K562 (cell line): ENCODE measurements around the gene TAL1. TPM values are rescaled to one million over a fixed set of nuclear protein-coding genes. Genes with fewer than 3 reads are reported as not detected.
A peak's percentile ranks its signal among the peaks of the same experiment; 100 is the strongest.

Experiments
- ATAC-seq: fragments of 200-7000 bp; cut with Tn5 transposase; 3 replicates; pipeline ENCODE4 v1.9.1; 2020; ENCODE audit warnings: moderate library complexity
- BruUV-seq: library from RNA; stranded (reverse); fragments of 400-500 nt; replicated peaks from 2 replicates; lab custom pipeline; 2021; lab: Mats Ljungman, UMichigan
- CTCF ChIA-PET: fragments of 300-600 bp; formaldehyde crosslinking; extraction: SDS; loops from one replicate; lab custom pipeline; 2021; ENCODE audit warnings: low intra/inter-chr PET ratio; lab: Yijun Ruan, JAX
- POLR2A ChIA-PET: fragments of 300-600, 350-650 bp; sonication (Branson Sonifier 250); formaldehyde crosslinking; extraction: SDS; loops from one replicate; lab custom pipeline; 2021; ENCODE audit warnings: antibody characterized with exemption, inconsistent platforms; lab: Yijun Ruan, JAX
- DNase-seq, 4 experiments: peaks; one replicate each; pipeline versions ENCODE4 v3.0.0 to v3.0.0-alpha.2; 2011 to 2018; ENCODE audit warnings: low spot score in 3 of 4, mixed read lengths in 3 of 4; ENCODE audit errors: extremely low read depth in 1 of 4
- FAIRE-seq: peaks from 2 replicates; lab custom pipeline; 2011; peaks lifted over from hg19 to GRCh38; lab: Jason Lieb, UNC
- H2AFZ ChIP-seq: 2 replicates; pipeline ENCODE4 v1.6.0; 2011; ENCODE audit warnings: low read depth, low read length, control low read depth, inconsistent platforms
- H3K27ac ChIP-seq: fragments of 200-600 bp; 3 replicates; pipeline ENCODE4 v1.8.0; 2011; ENCODE audit warnings: low read depth, mild to moderate bottlenecking, control low read depth, inconsistent platforms, low read length, moderate library complexity, mixed read lengths; ENCODE audit errors: extremely low read depth
- H3K27me3 ChIP-seq, 2 experiments: fragments of 300-600 bp in 1 of 2; 2 replicates in 1 of 2; 3 replicates in 1 of 2; pipeline versions ENCODE4 v1.6.0 to v1.8.0; 2011; ENCODE audit warnings: inconsistent platforms in 2 of 2, low read length in 2 of 2, mild to moderate bottlenecking in 1 of 2, mixed read lengths in 1 of 2, moderate library complexity in 1 of 2; ENCODE audit not compliant: control insufficient read depth in 2 of 2, insufficient read depth in 2 of 2
- H3K36me3 ChIP-seq: fragments of 300-600 bp; 3 replicates; pipeline ENCODE4 v1.8.0; 2011; ENCODE audit warnings: mild to moderate bottlenecking, low read length, inconsistent platforms; ENCODE audit not compliant: control insufficient read depth, insufficient read depth
- H3K4me1 ChIP-seq, 2 experiments: fragments of 200-600 bp in 1 of 2; replicated peaks in 1 of 2; 2 replicates in 1 of 2; 3 replicates in 1 of 2; pipeline versions ENCODE4 v1.5.1 to v1.8.0; 2011; ENCODE audit warnings: inconsistent platforms in 2 of 2, low read length in 2 of 2, mild to moderate bottlenecking in 1 of 2, mixed read lengths in 1 of 2, moderate library complexity in 1 of 2; ENCODE audit not compliant: control insufficient read depth in 2 of 2, insufficient read depth in 2 of 2
- H3K4me2 ChIP-seq: 2 replicates; pipeline ENCODE4 v1.6.1; 2011; ENCODE audit warnings: low read length, control low read depth, inconsistent platforms, mixed read lengths; ENCODE audit not compliant: insufficient read depth
- H3K4me3 ChIP-seq: fragments of 200-600 bp; sonication (generic), shearing (Covaris generic); 2 replicates; pipeline ENCODE4 v1.5.1; 2016; ENCODE audit warnings: control low read depth, inconsistent platforms
- H3K79me2 ChIP-seq: fragments of 200-600 bp; 3 replicates; pipeline ENCODE4 v1.8.0; 2011; ENCODE audit warnings: low read length, inconsistent platforms; ENCODE audit not compliant: control insufficient read depth, insufficient read depth
- H3K9ac ChIP-seq, 2 experiments: 2 replicates each; pipeline versions ENCODE4 v1.6.0 to v1.6.1; 2011; ENCODE audit warnings: low read depth in 2 of 2, low read length in 2 of 2, control low read depth in 1 of 2, inconsistent platforms in 1 of 2, mild to moderate bottlenecking in 1 of 2, mixed read lengths in 1 of 2; ENCODE audit not compliant: insufficient read depth in 1 of 2
- H3K9me1 ChIP-seq: one replicate; pipeline ENCODE4 v1.6.0; 2011; ENCODE audit warnings: inconsistent platforms, mild to moderate bottlenecking, low read length, moderate library complexity; ENCODE audit not compliant: control insufficient read depth, insufficient read depth
- H3K9me3 ChIP-seq: replicated peaks from 2 replicates; pipeline ENCODE4 v1.5.1; 2011; ENCODE audit warnings: low read depth, low read length, inconsistent platforms; ENCODE audit not compliant: control insufficient read depth, insufficient read depth
- H4K20me1 ChIP-seq: replicated peaks from 2 replicates; pipeline ENCODE4 v1.6.1; 2011; ENCODE audit warnings: low read length, inconsistent platforms, mixed read lengths; ENCODE audit not compliant: control insufficient read depth, insufficient read depth
- CXXC5 ChIP-seq: fragments of 250-450 bp; sonication (Bioruptor Pico); IDR thresholded peaks from 2 replicates; pipeline ENCODE4 v1.8.0; 2022; ENCODE audit warnings: inconsistent platforms, mild to moderate bottlenecking, moderate library complexity
- ELK1 ChIP-seq: sonication (generic); formaldehyde crosslinking; IDR thresholded peaks from 2 replicates; pipeline ENCODE4 v1.8.1; 2022; ENCODE audit warnings: missing genetic modification reagents
- ZNF830 ChIP-seq: fragments of 250-450 bp; sonication (Bioruptor Pico); IDR thresholded peaks from 2 replicates; pipeline ENCODE4 v1.5.0; 2021; ENCODE audit warnings: mild to moderate bottlenecking
- WGBS: fragments of 100-300 bp; shearing (Covaris generic); methylation state at CpG from one replicate; pipeline ENCODE4 v1.1.6; 2016; ENCODE audit warnings: low coverage, mixed read lengths; ENCODE audit not compliant: insufficient coverage; ENCODE audit errors: missing lambda C conversion rate; 5-methylcytosine and 5-hydroxymethylcytosine counted together
- in situ Hi-C: fragments of 300-500 bp; cut with MboI; formaldehyde crosslinking; loops from 4 replicates; pipeline ENCODE4 v1.15.0; 2018; ENCODE audit warnings: inconsistent platforms, mixed read lengths
- intact Hi-C: fragments of 100-400 bp; cut with micrococcal nuclease; formaldehyde crosslinking; loops from 2 replicates; pipeline ENCODE4 v1.14.2; 2022
- polyA plus RNA-seq, 8 experiments: library from polyadenylated mRNA; depleted of rRNA in 4 of 8; stranded (reverse) in 5 of 8; unstranded in 3 of 8; fragments of >200 nt; fragmentation: Nextera tagmentation in 2 of 8; fragmentation: Illumina TruSeq in 1 of 8; extraction: Ambion mirVana in 2 of 8; extraction: Trizol in 1 of 8; gene quantifications; 2 replicates each; pipeline versions ENCODE4 v1.2.1 to v1.2.3, GENCODE V29; 2011 to 2014; ENCODE audit warnings: inconsistent platforms in 1 of 8, missing spikeins in 1 of 8
- total RNA-seq, 7 experiments: library from RNA; depleted of rRNA in 6 of 7; stranded (reverse); fragments of >200 nt in 6 of 7; fragmentation: Illumina TruSeq in 2 of 7; extraction: Trizol in 2 of 7; gene quantifications; 2 replicates each; pipeline versions ENCODE4 v1.2.1 to v1.2.3, GENCODE V29; 2011 to 2021; ENCODE audit warnings: low replicate concordance in 1 of 7

The TAL1 gene
- total and polyA plus RNA-seq, 9 of the 15 experiments (the other 6 are each of a cell fraction or from before 2014, with no cell fraction given): 18.5 to 106 (median 59.7) TPM

- ATAC-seq: no peak
- intact Hi-C loops: loop anchor here (5.0 kb wide), 1 partner anchor 149 kb away; the partner anchor contains the start of gene CMPK1
- no peak overlapping the region for H3K4me3 ChIP-seq
- BruUV-seq: no TSS peak
- H3K9me1 ChIP-seq: no peaks in the 10 kb centered on the region
- H3K4me1 ChIP-seq: peaks cover 49 to 75% of the 10 kb centered on the region in 2 experiments
- peak in 1 of 4 experiments; percentile 17 for DNase-seq
- 0 out of 2 replicates have a peak, but pooled peaks have one; percentile 1 for TF ChIP-seq CXXC5 (CRISPR knock-in tag)
- TF ChIP-seq ZNF830 (CRISPR knock-in tag): no peak
- TF ChIP-seq ELK1 (CRISPR knock-in tag): no peak
- no peaks in the 10 kb centered on the region for H3K27me3 ChIP-seq
- WGBS: 81% methylated on average over 11 of the region's 11 CpGs
- in situ Hi-C loops: loop anchor here (10.0 kb wide), 1 partner anchor 521 kb away; no protein-coding TSS in a partner anchor
- POLR2A ChIA-PET: interaction anchor here (0.6 to 7.1 kb wide), 6 partner anchors 11 to 640 kb away, joined by 3 to 65 read pairs (median 4); partner anchors contain the start of gene CMPK1
- no peaks in the 10 kb centered on the region for H3K36me3 ChIP-seq
- H3K4me2 ChIP-seq: peak overlapping the region; percentile 81; the same call in 1 of the 2 replicates
- H3K79me2 ChIP-seq: peaks cover 8% of the 10 kb centered on the region; the same call in 2 of the 3 replicates
- H3K9ac ChIP-seq: peak overlapping the region; percentile 76 to 80; a peak in 3 of 4 replicates
- H3K9me3 ChIP-seq: no peaks in the 10 kb centered on the region
- peak overlapping the region; percentile 20; the same call in 1 of the 2 replicates for H2AFZ ChIP-seq
- H3K27ac ChIP-seq: no peak overlapping the region; the same call in 1 of the 3 replicates
- CTCF ChIA-PET: no interaction called here
- FAIRE-seq: no peak
- no peaks in the 10 kb centered on the region for H4K20me1 ChIP-seq
Measured at GRCh38 chr1:47183308-47184089, 48.5 kb downstream of the TAL1 start.
